ENCODE measurements around the gene TMEM59L.
"Not testable (repeated sequence)": the region's sequence is repeated elsewhere in the genome, so short reads cannot be mapped to it uniquely, and the experiment has no call there.

The TMEM59L gene

DNA sequence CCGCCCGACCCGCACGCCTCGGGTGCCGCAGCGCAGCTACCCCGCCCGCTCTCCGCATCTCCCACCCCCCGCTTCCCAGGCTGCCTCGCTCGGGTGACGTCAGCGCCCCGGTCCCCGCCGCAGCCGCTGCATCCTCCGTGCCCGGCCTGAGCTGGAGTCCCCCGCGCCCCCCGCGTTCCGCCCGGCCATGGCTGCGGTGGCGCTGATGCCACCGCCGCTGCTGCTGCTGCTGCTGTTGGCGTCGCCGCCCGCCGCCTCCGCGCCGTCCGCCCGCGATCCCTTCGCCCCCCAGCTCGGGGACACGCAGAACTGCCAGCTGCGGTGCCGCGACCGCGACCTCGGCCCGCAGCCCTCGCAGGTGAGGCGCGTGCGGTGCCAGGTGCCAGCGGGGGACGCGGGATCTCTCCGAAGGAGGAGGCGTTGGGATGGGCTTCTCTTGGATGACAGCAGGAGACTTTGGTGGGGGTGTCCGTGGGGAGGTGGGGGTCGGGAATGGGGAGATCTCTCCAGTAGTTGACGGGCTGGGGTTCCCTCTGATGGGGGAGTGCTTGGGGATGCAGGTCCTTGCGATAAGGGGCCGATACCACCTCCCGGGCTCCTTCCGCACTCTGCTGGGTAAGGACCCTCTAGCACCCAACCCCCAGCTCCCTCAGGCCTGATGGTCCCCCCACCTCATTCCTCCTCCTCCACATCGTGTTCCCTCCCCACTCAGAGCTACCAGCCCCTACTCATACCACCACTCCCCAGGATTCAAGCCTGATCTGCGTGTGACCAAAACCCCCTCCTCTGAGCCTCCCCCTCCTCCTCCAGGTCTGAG lies at the start of gene TMEM59L:
TSS of gene TMEM59L (plus strand) at position 99 of the 817 bp plus-strand sequence. CDS start at position 188, 89 bp downstream.
- DNase-seq, result no peak

DNA sequence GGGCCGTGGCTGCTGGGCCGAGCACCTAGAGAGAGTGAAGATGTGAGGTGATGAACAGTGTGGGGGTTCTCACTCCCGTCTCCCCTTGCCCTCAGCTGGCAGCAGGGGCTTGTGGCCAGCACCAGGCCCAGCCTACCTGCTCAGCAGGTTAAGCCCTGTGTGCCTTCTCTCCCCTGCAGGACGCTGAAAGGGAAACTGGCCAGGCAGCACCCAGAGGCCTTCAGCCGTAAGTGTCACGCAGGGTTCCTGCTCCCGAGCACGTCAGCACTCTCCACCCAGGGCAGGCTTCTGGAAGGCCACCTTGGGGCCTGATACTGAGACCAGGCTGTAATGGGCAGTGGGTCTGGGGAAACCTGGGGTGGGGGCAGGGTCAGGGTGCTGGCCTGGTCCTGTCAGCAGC lies 45.7 kb upstream of the TMEM59L start:
- DNase-seq, result no peak

DNA sequence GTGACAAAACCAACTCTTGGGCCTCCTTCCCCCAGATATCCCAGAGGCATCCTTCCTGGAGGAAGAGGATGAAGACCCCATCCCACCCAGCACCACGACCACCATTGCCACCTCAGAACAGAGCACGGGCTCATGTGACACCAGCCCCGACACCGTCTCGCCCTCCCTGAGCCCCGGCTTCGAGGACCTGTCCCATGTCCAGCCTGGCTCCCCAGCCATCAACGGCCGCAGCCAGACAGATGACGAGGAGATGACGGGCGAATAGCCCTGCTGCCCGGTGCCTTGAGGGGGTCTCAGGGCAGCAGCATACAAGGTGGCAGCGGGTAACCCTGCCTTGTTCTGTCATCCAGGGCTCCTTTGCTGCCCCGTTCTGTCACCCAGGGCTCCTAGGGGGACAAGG lies 44.3 kb upstream of the TMEM59L start:
- no peak for DNase-seq

DNA sequence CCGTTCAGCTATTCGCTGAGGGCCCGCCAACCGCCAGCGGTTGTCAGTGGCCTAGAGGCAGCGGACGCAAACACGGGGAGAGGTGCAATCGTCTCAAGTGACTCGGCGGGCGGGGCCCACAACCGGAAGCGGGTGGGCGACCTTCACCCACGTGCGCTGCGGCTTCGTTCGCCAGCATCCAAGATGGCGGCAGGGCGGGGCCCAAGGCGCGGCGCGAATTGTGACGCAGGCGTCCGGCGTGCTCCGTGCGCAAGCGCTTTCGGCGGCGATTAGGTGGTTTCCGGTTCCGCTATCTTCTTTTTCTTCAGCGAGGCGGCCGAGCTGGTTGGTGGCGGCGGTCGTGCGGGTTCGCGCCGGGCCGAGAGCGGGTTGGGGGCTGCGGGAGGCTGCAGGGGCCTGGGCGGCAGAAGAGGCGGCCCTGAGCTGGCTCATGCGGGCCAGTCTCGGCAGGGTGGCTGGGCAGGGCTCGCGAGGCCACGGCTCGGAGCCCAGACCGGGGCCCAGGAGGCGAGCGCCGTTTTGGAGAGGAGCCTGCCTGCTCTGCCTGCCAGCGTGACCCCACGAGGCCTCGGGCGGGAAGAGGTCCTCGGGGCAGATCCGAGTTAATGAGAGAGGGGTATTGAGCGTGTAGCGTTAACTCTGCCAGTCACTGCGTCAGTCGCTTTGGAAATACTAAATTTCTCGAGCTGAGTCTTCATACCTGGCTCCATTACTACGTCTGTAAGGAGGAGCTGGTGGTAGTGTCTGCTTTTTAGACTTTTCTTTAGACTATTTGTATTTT lies 40.9 kb upstream of the TMEM59L start, which contains the start of gene UBA52:
TSS of gene UBA52 (plus strand) at position 294 of the 781 bp plus-strand sequence. CDS start 1,444 bp downstream, outside the sequence.
- peak; percentile 98 for DNase-seq

DNA sequence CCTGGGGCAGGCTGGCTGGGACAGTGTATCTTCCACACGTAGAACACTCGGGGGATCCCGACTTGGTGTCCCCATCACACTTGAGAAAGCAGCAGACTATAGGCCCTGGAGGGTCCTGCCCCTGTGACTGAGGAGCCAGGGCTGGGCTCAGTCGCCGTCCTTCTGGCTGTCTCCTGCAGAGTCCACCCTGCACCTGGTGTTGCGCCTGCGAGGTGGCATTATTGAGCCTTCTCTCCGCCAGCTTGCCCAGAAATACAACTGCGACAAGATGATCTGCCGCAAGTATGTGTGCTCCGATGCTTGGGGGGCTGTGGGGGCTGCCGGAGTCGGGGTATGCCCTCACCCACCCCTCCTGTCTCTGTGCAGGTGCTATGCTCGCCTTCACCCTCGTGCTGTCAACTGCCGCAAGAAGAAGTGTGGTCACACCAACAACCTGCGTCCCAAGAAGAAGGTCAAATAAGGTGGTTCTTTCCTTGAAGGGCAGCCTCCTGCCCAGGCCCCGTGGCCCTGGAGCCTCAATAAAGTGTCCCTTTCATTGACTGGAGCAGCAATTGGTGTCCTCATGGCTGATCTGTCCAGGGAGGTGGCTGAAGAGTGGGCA lies 37.9 kb upstream of the TMEM59L start:
- no peak for DNase-seq

DNA sequence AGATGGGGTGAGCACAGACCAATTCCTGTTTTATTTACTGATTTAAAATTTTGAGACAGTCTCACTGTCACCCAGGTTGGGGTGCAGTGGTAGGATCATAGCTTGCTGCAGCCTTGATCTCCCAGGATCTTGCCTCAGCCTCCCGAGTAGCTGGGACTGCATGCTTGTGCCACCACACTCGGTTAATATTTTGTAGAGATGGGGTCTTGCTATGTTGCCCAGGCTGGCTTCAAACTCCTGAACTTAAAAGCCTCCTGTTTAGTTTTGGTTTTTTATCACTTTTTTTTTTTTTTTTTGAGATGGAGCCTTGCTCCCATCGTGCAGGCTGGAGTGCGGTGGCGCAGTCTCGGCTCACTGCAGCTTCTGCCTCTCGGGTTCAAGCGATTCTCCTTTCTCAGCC lies 36.3 kb upstream of the TMEM59L start:
- DNase-seq, result no peak

DNA sequence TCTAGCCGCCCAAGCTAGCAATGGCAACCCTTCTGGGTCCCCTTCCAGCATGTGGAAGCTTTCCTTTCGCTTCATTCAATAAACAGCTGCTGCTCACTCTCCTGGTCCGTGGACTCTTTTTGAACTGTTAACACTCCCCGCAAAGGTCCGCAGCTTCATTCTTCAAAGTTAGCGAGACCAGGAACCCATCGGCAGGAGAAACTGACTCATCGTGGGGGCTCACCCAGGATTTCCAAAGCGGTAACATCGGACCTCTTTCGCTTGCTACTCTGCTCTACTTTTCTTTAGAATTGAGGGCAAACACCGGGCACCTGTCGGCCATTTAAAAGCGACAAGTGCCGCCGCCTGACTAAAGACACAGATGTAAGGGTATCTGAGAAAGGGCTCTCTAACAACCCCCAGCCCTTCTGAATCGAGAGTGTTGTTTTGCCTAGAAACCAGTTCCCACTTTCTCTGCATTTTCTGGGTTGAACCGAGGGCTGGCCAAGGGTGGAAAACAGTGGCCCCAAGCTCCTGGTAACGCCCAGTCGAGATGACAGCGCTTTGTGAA lies 35.2 kb upstream of the TMEM59L start:
- DNase-seq, result no peak

DNA sequence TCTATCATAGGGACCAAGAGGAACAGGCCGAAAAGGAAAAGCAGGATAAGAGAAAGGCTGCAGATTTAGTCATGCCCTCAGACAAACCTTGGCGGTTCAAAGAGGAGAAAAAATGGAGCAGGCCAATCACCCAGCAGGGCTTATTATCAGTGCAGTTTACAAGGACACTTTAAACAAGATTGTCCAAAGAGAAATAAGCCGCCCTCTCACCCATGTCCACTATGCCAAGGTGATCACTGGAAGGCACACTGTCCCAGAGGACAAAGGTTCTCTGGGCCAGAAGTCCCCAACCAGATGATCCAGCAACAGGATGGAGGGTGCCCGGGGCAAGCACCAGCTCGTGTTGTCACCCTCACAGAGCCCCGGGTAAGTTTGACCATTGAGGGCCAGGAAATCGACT lies 32.4 kb upstream of the TMEM59L start:
- DNase-seq, result no peak

DNA sequence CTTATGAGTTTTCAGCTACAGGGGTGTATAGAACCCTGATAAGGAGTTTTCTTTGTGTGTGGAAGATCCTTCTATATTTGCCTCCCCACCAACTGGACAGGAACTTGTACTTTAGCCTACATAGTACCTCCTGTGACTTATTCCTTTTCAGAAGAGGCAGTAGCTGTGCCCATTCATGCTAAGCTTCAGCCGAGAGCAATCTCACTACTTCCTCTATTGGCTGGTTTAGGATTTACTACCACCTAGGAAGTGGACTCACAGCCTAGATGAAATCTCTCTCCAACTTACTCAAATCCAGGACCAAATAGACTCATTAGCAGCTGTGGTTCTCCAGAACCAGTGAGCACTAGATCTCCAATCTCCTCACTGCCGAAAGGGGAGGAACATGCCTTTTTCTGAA lies 26.4 kb upstream of the TMEM59L start:
- DNase-seq, result no peak

DNA sequence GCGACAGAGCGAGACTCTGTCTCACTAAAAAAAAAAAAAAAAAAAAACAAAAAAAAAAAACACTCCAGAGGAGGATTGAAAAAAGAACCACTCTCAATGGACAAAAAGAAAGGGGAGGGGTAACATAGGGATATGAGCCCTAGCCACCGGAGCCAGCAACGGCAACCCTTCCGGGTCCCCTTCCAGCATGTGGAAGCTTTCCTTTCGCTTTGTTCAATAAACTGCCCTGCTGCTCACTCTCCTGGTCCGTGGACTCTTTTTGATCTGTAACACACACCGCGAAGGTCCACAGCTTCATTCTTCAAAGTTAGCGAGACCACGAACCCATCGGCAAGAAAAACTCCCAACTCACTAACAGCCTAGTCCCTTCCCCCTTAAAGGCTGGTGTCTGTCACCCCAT lies 25.1 kb upstream of the TMEM59L start:
- DNase-seq, result no peak

DNA sequence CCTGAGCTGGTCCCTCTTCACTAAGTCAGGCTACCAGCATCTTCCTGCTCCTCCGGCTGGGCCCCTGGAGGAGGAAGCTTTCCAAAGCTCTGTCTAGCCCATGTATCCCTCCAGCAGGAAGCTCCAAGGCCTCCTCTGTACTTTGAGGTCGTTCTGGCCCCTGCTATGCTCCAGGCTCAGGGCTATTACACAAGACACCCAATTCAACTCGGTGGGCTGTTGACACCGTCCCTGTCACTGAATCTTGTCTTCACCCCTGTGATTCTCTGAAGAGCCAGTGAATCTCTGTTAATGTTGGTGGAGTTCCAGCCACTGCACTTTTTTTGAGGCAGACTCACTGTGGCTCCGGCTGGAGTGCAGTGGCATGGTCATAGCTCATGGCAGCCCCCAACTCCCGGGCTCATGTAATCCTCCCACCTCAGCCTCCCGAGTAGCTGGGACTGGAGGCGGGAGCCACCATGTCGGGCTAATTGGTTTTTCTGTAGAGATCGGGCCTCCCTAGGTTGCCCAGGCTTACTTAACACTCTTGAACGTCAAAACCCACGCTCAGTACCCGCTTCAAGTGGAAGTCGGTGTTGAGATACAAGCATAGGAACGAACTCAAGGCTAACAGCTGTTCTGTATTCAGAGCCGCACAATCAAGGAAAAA lies 24.6 kb upstream of the TMEM59L start:
- no peak for DNase-seq

DNA sequence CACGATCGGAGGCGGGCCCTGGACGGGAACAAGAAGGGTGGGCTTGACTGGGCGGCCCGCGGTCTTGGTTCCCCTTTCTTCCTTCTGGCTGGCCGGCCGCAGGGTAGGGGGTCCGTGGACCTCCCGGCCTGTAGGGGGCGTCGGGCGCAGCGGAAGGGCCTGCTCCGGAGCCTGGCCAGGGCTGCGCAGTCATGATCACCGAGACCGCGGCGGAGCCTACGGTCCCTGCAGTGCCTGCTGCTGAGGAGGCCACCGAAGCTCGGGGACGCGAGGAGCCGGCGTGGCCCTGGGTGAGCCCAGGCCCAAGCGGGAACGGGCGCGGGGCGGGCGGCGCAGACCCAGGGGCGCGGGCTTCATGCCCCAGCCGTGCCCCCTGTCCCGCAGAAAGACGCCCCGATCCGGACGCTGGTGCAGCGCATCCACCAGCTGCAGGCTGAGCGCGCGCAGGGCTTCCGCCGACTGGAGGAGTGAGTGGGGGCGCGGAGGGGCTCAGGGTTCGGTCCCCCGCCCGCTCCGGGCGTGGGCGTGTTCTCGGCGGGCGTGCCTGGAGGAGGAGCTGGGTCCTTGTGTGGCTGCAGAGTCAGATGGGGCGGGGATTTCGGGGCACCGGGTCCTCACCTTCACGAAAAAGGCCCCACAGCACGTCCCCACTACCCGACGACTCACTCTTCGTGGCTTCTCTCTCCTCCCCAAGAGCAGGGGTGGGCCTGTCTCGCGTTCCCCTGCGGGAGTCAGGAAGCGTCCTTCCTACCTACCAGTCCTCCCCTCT lies 23.9 kb upstream of the TMEM59L start, which contains the start of gene REX1BD:
TSS of gene REX1BD (plus strand) at position 188 of the 769 bp plus-strand sequence. CDS start at position 192, 4 bp downstream.
- peak; percentile 83 for DNase-seq

DNA sequence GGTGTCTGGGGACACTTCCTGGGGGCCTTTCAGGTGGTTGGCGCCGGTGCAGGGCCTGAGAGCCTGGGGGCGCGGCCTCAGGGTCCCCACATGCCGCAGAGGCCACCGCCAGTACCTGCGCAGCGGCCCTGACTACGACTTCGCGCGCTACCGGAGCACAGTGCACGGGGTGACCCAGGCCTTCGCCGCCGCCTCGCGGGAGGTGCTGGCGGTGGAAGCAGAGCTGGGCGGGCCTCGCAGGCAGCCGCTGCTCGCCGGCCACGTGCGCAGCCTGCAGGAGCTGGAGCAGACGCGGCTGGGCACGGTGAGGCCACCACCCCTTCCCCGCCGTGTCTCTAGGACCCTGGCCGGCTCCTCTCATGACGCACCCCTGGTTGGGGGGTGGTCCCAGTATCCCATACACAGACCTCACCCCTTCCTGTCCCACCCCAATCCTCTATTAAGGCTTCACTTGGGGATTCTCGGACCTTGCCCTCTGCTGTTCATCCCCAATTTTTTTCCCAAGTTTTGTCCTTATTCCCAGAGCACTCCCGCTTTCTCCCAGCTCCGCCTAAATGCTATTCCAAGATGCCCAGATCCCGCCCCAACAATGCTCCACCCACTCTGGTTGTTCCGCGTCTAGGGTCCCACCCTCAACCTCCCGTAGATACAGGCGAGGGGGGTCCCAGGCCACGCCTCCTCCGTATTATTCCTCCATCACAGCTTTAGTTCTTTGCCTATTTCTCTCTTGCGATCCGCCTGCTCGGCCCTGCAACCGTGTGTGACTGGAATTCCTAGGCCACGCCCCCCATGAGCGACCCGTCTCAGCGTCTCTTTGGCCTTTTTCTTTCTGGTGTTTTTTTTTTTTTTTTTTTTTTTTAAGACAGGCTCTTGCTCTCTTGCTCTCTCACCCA lies 23.0 kb upstream of the TMEM59L start:
- DNase-seq, result peak; percentile 46

DNA sequence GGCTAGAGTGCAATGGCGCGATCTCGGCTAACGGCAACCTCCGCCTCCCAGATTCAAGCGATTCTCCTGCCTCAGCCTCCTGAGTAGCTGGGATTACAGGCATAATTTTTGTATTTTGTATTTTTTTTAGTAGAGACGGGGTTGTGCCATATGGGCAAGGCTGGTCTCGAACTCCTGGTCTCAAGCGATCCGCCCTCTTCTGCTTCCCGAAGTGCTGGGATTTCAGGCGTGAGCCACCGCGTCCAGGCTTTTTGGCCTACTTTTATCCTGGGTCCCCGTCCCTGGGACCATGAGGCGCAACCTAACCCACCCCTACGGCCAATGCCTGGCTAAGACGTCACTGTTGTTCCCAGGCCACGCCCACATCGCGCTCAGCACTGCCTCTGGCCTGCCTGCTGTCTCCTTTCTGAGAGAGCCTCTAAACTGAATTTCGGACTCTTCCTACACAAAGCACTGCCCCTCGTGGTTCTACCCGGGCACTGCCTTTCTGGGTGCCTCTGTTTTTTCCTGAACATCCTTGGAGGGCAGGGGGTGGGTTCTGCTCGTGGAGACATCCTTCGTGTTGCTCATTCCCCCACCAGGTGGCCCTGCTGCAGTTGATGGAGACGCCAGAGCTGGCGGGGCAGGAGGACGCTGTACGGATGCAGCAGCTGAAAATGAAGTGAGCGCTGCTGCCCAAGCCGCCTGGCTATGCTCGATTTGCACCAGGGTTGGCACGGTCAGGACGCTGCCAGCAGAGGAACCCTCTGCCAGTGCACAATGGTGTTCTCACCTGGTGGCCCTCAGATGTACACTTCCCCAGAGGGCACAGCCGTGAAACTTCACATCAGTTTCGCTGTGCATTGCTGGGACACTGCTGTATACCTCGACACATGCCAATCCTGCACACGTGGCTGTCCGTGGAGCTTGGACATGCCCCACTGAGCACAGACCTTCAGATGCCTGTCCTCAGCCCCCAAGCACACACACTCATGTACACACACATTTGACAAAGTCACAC lies 22.1 kb upstream of the TMEM59L start:
- no peak for DNase-seq

DNA sequence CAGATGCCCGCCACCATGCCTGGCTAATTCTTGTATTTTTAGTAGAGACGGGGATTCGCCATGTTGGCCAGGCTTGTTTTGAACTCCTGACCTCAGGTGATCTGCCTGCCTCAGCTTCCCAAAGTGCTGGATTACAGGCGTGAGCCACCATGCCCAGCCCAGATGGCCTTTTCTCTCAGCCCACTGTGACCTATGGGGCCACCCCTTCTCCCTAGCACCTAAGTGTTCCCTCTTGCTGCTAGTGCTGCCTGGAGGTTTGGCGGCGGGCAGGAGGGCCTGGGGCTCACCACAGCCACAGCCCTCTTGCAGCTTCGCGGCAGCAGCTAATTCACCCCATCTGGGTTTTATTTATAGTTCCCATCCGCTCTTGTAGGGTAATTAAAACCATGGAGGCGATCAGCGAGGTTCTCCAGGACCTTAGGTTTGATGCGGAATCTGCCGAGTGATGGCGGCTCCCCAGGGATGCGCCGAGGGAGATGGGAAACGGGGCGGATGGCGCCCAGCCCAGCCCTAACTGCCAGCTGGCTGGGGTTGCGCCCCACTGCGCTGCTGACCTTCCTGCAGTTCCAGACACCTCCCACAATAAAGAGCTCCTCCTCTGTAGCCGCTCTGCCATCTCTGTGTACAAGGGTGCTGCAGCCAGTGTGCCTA lies 20.8 kb upstream of the TMEM59L start:
- DNase-seq, result no peak

DNA sequence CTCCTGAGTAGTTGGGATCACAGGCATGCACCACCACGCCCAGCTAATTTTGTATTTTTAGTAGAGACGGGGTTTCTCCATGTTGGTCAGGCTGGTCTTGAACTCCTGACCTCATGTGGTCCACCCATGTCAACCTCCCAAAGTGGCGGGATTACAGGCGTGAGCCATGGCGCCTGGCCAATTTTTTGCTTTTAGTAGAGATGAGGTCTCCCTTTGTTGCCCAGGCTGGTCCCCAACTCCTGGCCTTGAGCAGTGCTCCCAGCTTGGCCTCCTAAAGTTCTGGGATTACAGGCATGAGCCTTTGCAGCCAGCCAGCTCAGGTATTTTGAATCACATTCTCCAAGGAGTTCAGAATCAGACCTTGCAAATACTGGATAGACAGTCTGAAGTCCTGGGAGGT lies 19.9 kb upstream of the TMEM59L start:
- not testable (repeated sequence) for DNase-seq

DNA sequence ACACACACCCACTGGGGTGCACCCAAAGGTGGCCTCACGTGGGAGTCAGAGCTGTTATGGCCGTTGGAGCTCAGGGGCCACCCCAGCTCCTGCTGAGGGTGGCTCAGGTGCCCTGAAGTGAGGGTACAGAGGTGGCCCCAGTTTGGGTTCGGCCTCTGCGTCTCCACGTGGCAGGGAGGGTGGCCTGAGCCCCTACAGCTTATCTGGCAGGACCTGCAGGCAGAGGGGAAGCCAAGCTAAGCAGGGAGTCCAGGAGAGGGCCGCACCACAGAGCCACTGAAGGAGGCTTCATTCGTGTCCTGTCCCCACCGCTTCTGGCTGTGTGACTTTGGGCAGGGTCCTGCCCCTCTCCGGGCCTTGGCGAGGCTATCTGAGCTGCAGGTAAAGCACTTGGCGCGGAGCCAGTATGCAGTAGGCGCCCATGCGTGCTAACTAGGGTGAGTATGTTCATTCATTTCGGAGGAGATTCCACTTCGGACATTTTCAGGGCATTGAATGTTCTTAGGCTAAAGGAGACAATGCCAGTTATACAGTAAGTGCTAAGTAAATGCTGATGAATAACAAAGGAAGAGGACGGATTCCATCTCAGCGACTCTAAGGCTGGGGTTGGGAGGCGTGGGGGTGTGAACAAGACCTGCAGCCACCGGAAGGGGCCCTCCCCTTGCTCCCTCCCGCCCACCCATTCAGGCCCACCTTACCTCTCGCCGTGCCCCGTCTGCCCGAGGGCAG lies 19.1 kb upstream of the TMEM59L start:
- no peak for DNase-seq

Measured in activated T-cell treated with anti-CD3 and anti-CD28 coated beads for 4 hours (primary cell).